Measurements from ENCODE around the gene FAM117B.

FAM117B gene

GRCh38 chr2:202634556-202635427, at the start of gene FAM117B:
Gene FAM117B (plus strand): TSS chr2:202634969. CDS start chr2:202635188, 219 bp downstream.
- DNase-seq (ENCODE audit: insufficient read length, low spot score) (peak; percentile 97), FAIRE-seq (peak; percentile 80)

DNA sequence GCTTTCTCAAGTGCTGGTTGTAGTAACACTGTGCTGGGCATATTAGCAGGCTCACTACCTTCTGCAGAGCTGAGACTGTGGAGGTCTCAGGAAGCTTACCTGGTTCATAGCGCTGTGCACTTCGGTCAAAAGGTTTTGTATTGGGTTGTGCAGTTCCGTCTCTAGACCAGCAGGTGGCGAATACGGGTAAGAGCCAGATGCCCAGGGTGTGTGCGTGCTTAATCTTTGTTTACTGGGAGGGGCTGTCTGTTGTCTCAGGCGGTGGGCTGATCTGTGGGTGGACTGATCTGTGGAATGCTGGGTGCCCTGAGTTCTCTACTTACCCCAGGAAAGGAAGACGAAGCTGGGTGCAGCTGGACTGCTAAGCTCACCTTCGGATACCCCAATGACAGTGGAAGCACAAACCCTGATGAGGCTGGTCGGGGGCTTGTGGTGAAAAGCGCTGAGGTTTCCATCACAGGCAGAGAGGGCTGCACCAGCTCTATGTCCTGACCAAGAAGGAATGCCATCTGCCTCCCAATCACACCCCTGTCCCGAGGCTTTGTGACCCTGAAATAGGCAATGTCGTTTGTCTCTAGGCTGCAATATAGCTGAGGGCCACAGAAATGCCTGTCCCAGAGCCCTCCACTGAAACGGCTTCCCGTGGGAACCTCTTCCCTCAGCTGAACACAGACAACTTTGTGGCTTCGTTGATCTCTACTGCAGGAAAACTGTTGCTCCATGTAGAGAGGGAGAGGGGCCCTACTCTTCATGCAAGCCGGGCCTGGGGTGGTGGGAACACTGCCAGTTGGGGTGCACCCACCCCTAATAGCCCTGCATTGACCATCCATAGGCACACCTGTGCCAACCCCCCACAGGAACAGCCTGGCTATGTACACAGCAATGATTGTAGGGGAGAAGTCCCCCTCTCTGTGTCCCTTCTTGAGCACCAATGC, 45.9 kb upstream of the FAM117B start:
- DNase-seq (ENCODE audit: insufficient read length, low spot score) (peak; percentile 75), FAIRE-seq (peak; percentile 54)

DNA sequence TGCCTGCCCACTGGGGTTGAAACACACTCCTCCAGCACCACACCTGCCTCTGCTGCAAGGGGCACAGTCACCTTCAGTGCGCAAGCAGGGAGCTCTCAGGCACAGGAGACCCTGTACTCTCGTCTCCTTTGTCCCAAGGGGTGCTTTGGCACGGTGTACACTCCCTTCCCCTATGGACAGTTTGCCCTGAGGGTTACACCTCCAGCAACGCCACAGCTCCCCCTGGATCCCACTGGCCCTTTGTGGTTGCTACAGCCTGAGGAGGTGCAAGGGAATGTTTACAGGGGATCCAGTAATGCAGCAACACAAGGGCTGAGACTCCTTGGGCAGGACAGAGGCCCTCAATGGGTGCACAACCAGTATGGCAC, 45.2 kb upstream of the FAM117B start:
- DNase-seq (ENCODE audit: insufficient read length, low spot score): no peak
- no peak for FAIRE-seq

DNA sequence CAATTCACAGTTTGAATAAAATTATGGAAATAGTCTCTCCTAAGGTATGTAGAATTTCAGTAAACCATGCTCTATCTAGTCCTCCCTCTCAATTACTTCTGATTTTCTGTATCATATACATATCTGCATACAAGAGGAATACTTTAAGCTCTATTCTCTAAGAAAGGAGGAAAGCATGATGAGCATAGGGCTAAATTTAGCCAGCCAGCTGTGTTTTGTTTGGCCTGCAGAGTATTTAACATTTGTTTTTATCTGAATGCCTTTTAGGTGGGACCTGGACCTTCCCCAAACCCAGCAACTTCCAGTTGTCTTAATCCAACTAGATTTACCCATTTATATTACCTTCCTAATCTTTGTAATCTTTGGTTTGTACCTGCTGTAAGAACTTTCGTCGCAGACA, 42.2 kb upstream of the FAM117B start:
- DNase-seq (ENCODE audit: insufficient read length, low spot score) (no peak), FAIRE-seq (no peak)

DNA sequence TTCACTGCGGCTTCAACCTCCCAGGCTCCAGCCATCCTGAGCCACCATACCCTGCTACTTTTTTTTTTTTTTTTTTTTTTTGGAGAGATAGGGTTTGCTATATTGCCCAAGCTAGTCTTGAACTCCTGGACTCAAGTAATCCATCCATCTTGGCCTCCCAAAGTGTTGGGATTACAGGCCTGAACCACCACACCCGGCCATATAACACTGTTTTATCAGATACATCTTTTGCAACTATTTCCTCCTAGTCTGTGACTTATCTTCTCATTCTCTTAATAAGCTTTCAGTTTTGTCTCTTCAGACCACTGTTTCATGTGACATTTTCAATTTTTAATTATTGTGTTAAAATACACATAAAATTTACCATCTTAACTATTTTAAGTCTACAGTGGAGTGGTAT, 35.7 kb upstream of the FAM117B start:
- FAIRE-seq (no peak), DNase-seq (ENCODE audit: insufficient read length, low spot score) (no peak)

DNA sequence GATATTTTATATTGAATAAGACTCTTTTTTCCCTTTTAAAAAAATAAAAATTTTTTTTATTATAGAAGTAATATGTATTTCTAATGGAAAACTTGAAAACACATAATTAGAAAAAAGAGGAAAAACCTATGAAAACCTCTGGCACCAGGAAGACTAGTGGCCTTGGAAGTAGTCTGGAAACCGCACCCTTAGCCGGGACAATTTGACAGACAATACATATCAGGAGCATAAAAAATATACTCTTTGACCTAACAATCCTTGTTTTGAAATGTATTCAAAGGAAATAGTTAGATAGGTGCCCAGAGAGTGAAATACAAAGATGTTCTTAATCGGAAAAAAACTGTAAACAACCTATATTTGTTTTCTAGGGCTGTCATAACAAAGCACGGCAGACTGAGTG, 34.9 kb upstream of the FAM117B start:
- no peak for FAIRE-seq
- DNase-seq (ENCODE audit: insufficient read length, low spot score): no peak

DNA sequence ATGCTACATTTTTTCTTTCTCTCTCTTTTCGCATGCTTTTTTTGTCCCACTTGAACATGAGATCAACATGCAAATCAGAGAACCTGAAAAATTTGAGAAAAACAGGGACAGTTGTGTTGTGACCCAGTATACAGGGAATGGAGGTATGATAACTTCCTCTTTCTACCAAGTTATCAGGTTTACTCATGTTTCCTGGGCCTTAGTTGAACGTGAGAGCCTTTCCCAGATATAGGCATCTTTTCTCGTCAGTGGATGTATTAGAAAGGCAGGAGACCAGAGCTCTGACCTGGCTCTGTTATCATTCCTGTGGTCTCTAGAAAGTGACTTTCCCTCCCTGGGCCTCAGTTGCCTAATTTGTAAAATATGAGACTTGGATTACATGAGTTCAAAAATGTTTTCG, 30.1 kb upstream of the FAM117B start:
- FAIRE-seq (no peak), DNase-seq (ENCODE audit: insufficient read length, low spot score) (no peak)

DNA sequence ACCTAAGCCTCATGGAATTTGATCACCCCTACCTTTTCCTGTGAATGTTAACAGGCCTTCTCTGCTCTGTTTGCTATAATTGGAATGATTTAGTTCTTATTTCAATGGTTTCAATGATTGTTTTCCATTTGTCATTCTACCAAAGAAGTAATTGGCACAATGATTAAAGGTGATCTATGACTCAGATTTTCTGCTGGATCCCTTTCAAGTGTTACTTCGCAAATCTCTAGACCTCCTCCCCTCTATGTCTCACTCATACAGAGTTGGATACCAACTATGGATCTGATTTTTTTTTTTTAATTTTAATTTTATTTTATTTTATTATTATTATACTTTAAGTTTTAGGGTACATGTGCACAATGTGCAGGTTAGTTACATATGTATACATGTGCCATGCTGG, 29.6 kb upstream of the FAM117B start:
- FAIRE-seq (no peak), DNase-seq (ENCODE audit: insufficient read length, low spot score) (no peak)

DNA sequence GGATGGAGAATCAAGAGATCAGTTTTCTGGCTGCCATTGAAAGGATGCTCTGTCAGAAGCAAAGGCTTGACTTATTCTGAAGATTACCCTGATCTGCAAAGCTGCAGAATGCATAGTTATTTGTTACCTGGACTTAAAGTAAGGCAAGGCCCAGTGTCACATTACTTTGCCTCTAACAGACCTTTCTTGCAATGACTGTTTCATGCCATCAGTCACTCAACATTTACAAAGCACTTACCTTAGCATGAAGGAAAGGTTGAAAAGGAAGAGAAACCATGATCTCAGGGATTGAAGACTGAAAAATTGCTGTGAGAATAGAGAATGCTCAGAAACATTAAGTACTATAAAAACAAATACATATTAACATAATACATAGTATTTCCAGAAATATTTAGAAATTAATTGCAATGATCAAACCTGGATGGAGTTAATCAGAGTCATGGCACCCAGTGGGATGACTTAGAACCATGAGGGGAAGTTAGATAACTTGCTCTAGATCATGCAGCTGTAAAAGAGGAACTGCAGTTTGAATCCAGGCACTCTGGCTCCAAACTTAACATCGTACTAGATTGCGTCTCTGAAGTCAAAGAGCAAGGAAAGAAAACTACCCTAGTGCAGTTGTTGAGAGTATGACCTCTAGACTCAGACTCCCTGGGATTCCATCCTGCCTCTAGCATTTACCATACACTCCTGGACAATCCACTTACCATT, 26.5 kb upstream of the FAM117B start:
- no peak for FAIRE-seq
- DNase-seq (ENCODE audit: insufficient read length, low spot score): no peak

- no peak for DNase-seq (ENCODE audit: insufficient read length, low spot score)
- FAIRE-seq: no peak
Observed at GRCh38 chr2:202609381-202610145, 25.2 kb upstream of the FAM117B start.

- DNase-seq (ENCODE audit: insufficient read length, low spot score) (no peak), FAIRE-seq (no peak)
Observed at GRCh38 chr2:202610380-202610779, 24.4 kb upstream of the FAM117B start.

- FAIRE-seq: no peak
Observed at GRCh38 chr2:202612145-202612544, 22.6 kb upstream of the FAM117B start.

DNA sequence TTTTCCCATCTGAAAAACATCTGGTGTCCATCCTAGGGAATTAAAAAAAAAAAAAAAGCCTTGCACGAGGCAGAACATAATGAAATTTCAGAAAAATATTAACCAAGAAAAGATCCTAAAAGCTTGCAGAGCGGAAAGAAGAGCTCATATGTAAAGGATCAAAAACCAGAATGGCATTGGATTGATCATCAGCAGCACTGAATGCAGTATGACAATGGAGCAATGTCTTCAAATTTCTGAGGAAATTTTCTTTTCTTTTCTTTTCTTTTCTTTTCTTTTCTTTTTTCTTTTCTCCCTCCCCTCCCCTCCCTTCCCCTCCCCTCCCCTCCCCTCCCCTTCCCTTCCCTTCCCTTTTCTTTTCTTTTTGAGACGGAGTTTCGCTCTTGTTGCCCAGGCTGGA, 21.3 kb upstream of the FAM117B start:
- FAIRE-seq (no peak), DNase-seq (ENCODE audit: insufficient read length, low spot score) (no peak)

More at GRCh38 chr2:202612145-202612544, 22.6 kb upstream of the FAM117B start:
- no peak for DNase-seq (ENCODE audit: insufficient read length, low spot score)

GRCh38 chr2:202624133-202624532, 10.6 kb upstream of the FAM117B start:
- no peak for DNase-seq (ENCODE audit: insufficient read length, low spot score)
- no peak for FAIRE-seq

GRCh38 chr2:202627042-202627441, 7.7 kb upstream of the FAM117B start:
- DNase-seq (ENCODE audit: insufficient read length, low spot score) (no peak), FAIRE-seq (no peak)

GRCh38 chr2:202628646-202629198, 6.0 kb upstream of the FAM117B start:
- DNase-seq (ENCODE audit: insufficient read length, low spot score): no peak
- no peak for FAIRE-seq

DNA sequence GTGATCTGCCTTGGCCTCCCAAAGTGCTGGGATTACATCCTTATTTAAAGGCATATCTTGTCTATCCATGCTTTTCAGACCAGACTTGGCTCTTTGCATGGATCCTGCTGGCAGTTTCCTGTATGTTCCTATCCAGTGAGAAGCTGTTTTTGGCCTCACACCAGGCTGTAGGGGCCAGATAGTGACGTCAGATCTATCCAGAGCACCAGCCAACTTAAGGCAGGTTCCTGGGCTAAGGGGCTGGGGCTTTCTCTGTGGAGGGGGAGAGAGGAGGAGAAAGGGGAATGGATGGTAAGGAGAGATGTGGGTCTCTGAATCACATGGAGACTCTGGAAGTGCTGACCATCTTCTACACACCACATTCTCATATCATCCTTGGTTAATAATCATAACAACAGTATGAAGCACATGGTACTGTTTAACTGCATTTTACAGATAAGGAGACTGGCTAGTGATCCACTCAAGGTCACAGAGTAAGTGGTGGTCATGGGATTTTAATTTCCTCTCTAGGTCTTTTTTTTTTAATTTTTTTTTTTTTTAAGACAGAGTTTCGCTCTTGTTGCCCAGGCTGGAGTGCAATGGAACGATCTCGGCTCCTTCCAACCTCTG, 2.0 kb upstream of the FAM117B start:
- DNase-seq (ENCODE audit: insufficient read length, low spot score): no peak
- no peak for FAIRE-seq

DNA sequence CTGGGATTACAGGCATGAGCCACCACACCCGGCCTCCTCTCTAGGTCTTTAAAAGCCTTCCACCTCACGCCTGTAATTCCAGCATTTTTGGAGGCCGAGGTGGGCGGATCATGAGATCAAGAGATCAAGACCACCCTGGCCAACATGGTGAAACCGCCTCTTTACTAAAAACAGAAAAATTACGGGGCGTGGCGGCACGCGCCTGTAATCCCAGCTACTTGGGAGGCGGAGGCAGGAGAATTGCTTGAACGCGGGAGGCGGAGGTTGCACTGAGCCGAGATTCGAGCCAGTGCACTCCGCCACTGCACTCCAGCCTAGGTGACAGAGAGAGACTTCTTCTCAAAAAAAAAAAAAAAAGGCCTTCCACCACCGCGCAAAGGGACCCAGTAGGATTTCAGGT, 1.3 kb upstream of the FAM117B start:
- DNase-seq (ENCODE audit: insufficient read length, low spot score) (no peak), FAIRE-seq (no peak)

- FAIRE-seq (peak; percentile 23), DNase-seq (ENCODE audit: insufficient read length, low spot score) (peak; percentile 85)
Observed at GRCh38 chr2:202635428-202636212, 851 bp downstream of the FAM117B start.
